ENCODE results near the gene ARSI. TPM values are rescaled to one million over a fixed set of nuclear protein-coding genes. Genes with fewer than 3 reads are reported as not detected.

Gene ARSI
- total RNA-seq, 1 donor from 2014 or later: 1.7 TPM

Other genes starting within 250 kb of the ARSI start
- 2.7 TPM for gene CSF1R, start 216.4 kb downstream of the ARSI start, total RNA-seq
- gene PDGFRB, start 147.1 kb downstream of the ARSI start, total RNA-seq: 11.5 TPM
- gene CDX1, start 136.1 kb downstream of the ARSI start, total RNA-seq: not detected
- not detected for gene SLC6A7, start 112.8 kb downstream of the ARSI start, total RNA-seq
- 0.28 TPM for gene CAMK2A, start 13.1 kb downstream of the ARSI start, total RNA-seq
- gene TCOF1, start 54.8 kb upstream of the ARSI start, total RNA-seq: 24.8 TPM
- 125 TPM for gene CD74, start 110.0 kb upstream of the ARSI start, total RNA-seq
- gene RPS14, start 146.8 kb upstream of the ARSI start, total RNA-seq: 1,847 TPM
- 112 TPM for gene NDST1, start 205.2 kb upstream of the ARSI start, total RNA-seq